ENCODE data around the gene ZBTB16. TPM values are rescaled to one million over a fixed set of nuclear protein-coding genes. Genes with fewer than 3 reads are reported as not detected.

The ZBTB16 gene
- total RNA-seq, 1 experiment from 2014 or later: 70.4 TPM

DNA sequence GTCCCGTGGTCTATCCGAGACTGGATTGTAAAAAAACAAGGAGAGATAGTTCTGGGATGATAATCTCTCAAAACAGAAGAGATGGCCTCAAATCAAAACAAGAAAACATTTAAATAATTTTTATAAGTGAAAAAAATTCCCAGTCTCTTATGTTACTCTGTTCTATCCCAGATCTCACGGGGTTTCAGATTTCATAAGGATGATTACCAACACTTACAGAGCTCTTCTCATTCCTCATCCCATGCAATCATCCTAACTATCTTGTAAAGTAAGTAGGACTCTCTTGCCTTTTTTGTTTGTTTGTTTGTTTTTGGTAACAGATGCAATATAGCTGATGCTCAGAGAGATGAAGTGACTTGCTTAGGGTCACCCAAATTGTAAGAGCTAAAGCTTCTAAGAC is 20.0 kb upstream of the ZBTB16 start:
- Mint-ChIP-seq H3K4me1 (ENCODE audit: insufficient read depth, unreplicated experiment) (peaks cover 21% of the 10 kb centered on the region), H3K9me3 (ENCODE audit: unreplicated experiment) (no peaks in the 10 kb centered on the region), H3K4me3 (ENCODE audit: unreplicated experiment) (no peak overlapping the region), H3K27ac (ENCODE audit: low read depth, unreplicated experiment) (no peak overlapping the region), H3K27me3 (ENCODE audit: insufficient read depth, unreplicated experiment) (no peaks in the 10 kb centered on the region), H3K36me3 (ENCODE audit: insufficient read depth, unreplicated experiment) (no peaks in the 10 kb centered on the region)
- no TSS peak for BruUV-seq (replicated peaks)
- intact Hi-C loops (cut with micrococcal nuclease): no loop called here
- ChIA-PET POLR2A (interaction anchor here (0.6 to 1.8 kb wide), 4 partner anchors 120 to 509 kb away, joined by 3 to 7 read pairs (median 4); no protein-coding TSS in a partner anchor), CTCF (interaction anchor here (0.5 to 5.5 kb wide), 10 partner anchors 10 to 265 kb away, joined by 3 to 48 read pairs (median 4); no protein-coding TSS in a partner anchor)
- DNase-seq (ENCODE audit: unreplicated experiment): no peak
- TF ChIP-seq, protein P1, sequence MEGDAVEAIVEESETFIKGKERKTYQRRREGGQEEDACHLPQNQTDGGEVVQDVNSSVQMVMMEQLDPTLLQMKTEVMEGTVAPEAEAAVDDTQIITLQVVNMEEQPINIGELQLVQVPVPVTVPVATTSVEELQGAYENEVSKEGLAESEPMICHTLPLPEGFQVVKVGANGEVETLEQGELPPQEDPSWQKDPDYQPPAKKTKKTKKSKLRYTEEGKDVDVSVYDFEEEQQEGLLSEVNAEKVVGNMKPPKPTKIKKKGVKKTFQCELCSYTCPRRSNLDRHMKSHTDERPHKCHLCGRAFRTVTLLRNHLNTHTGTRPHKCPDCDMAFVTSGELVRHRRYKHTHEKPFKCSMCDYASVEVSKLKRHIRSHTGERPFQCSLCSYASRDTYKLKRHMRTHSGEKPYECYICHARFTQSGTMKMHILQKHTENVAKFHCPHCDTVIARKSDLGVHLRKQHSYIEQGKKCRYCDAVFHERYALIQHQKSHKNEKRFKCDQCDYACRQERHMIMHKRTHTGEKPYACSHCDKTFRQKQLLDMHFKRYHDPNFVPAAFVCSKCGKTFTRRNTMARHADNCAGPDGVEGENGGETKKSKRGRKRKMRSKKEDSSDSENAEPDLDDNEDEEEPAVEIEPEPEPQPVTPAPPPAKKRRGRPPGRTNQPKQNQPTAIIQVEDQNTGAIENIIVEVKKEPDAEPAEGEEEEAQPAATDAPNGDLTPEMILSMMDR (IDR thresholded peaks at IDR 0.05; ENCODE audit: unreplicated experiment): no peak

DNA sequence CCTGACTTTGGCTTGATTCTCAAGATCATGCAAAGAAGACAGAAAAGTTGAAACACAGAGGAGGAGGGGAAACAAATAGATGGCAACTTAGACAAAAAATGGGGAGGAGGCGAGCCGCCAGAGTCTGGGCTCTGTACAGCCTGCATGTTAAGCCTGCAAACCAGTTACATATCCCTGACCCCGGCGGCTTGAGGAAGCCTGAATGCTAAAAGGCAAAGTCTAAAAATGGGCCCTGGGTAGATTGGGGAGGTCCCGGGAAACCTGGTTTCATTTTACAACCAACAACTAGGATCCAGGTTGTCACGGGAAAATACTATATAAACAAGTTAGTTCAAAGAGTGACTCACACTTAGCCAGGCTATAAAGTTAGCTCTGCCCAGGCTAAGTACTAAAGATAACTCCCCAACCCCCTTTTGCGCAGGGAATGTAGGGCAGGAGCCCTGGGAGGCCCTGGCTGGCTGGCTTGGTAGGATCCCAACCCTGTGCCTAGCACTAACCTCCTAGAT is 18.8 kb upstream of the ZBTB16 start:
- Mint-ChIP-seq H3K4me3 (ENCODE audit: unreplicated experiment) (no peak overlapping the region), H3K9me3 (ENCODE audit: unreplicated experiment) (no peaks in the 10 kb centered on the region)
- CTCF ChIA-PET: interaction anchor here (0.6 to 5.5 kb wide), 4 partner anchors 11 to 500 kb away, joined by 3 to 48 read pairs (median 4); no protein-coding TSS in a partner anchor

GRCh38 chr11:114042234-114042633 is 17.3 kb upstream of the ZBTB16 start:
- no peak overlapping the region for H3K4me3 Mint-ChIP-seq (ENCODE audit: unreplicated experiment)
- no TSS peak for BruUV-seq (replicated peaks)

More for the DNA sequence above, 18.8 kb upstream of the ZBTB16 start:
- TF ChIP-seq, protein P1 (IDR thresholded peaks at IDR 0.05; ENCODE audit: unreplicated experiment): no peak
- intact Hi-C loops (cut with micrococcal nuclease): no loop called here
- Mint-ChIP-seq H3K27ac (ENCODE audit: low read depth, unreplicated experiment) (peak overlapping the region; percentile 4), H3K36me3 (ENCODE audit: insufficient read depth, unreplicated experiment) (no peaks in the 10 kb centered on the region), H3K4me1 (ENCODE audit: insufficient read depth, unreplicated experiment) (peaks cover 21% of the 10 kb centered on the region), H3K27me3 (ENCODE audit: insufficient read depth, unreplicated experiment) (no peaks in the 10 kb centered on the region)
- BruUV-seq (replicated peaks): no TSS peak
- DNase-seq (ENCODE audit: unreplicated experiment): peak; percentile 76
- POLR2A ChIA-PET: interaction anchor here (0.6 to 1.8 kb wide), 4 partner anchors 12 to 138 kb away, joined by 3 to 7 read pairs (median 5); no protein-coding TSS in a partner anchor

More at GRCh38 chr11:114042234-114042633, 17.3 kb upstream of the ZBTB16 start:
- ChIA-PET CTCF (interaction anchor here (2.4 to 2.7 kb wide), 2 partner anchors 10 to 219 kb away, joined by 6 to 11 read pairs; no protein-coding TSS in a partner anchor), POLR2A (no interaction called here)
- peaks cover 14% of the 10 kb centered on the region for H3K4me1 Mint-ChIP-seq (ENCODE audit: insufficient read depth, unreplicated experiment)
- H3K36me3 Mint-ChIP-seq (ENCODE audit: insufficient read depth, unreplicated experiment): no peaks in the 10 kb centered on the region
- intact Hi-C loops (cut with micrococcal nuclease): no loop called here
- TF ChIP-seq, protein P1 (IDR thresholded peaks at IDR 0.05; ENCODE audit: unreplicated experiment): no peak
- DNase-seq (ENCODE audit: unreplicated experiment): no peak
- H3K27ac Mint-ChIP-seq (ENCODE audit: low read depth, unreplicated experiment): no peak overlapping the region
- H3K27me3 Mint-ChIP-seq (ENCODE audit: insufficient read depth, unreplicated experiment): no peaks in the 10 kb centered on the region
- H3K9me3 Mint-ChIP-seq (ENCODE audit: unreplicated experiment): no peaks in the 10 kb centered on the region
